IMR-90 (cell line): ENCODE measurements around the gene KLRF2. TPM values are rescaled to one million over a fixed set of nuclear protein-coding genes. Genes with fewer than 3 reads are reported as not detected.

ENCODE experiments used
- ATAC-seq: fragments of 200-7000 bp; cut with Tn5 transposase; 2 replicates; pipeline ENCODE4 v1.9.1; 2020; ENCODE audit warnings: low read depth, mild to moderate bottlenecking, moderate library complexity
- BruUV-seq: library from RNA; stranded (reverse); fragments of 400-500 nt; replicated peaks from 2 replicates; lab custom pipeline; 2021; lab: Mats Ljungman, UMichigan
- CTCF ChIA-PET: fragments of 300-600 bp; formaldehyde crosslinking; extraction: SDS; loops from one replicate; lab custom pipeline; 2021; ENCODE audit warnings: antibody characterized with exemption; lab: Yijun Ruan, JAX
- POLR2A ChIA-PET: fragments of 300-600 bp; sonication (Branson Sonifier 250); formaldehyde crosslinking; loops from one replicate; lab custom pipeline; 2022; ENCODE audit warnings: antibody characterized with exemption; ENCODE audit not compliant: unreplicated experiment; lab: Charles Lee
- DNase-seq: peaks from one replicate; pipeline ENCODE4 v3.0.0; 2013
- H2AFZ ChIP-seq: replicated peaks from 2 replicates; pipeline ENCODE3; 2013; ENCODE audit warnings: low read length, mild to moderate bottlenecking; ENCODE audit not compliant: poor library complexity
- H2AK5ac ChIP-seq: 2 replicates; pipeline ENCODE4 v1.6.1; 2013; ENCODE audit warnings: low read depth, low read length, inconsistent platforms
- H2AK9ac ChIP-seq: replicated peaks from 2 replicates; pipeline ENCODE3; 2013; ENCODE audit warnings: mild to moderate bottlenecking, low read depth, low read length, moderate library complexity; ENCODE audit not compliant: poor library complexity
- H2BK120ac ChIP-seq: 2 replicates; pipeline ENCODE4 v1.6.1; 2013; ENCODE audit warnings: low read depth, low read length, inconsistent platforms
- H2BK15ac ChIP-seq: 3 replicates; pipeline ENCODE4 v1.6.1; 2013; ENCODE audit warnings: low read depth, low read length, inconsistent platforms
- H2BK20ac ChIP-seq: 2 replicates; pipeline ENCODE4 v1.6.1; 2013; ENCODE audit warnings: low read depth, mild to moderate bottlenecking, inconsistent platforms, low read length, moderate library complexity
- H2BK5ac ChIP-seq: 2 replicates; pipeline ENCODE4 v1.6.1; 2013; ENCODE audit warnings: mild to moderate bottlenecking, low read depth, low read length, inconsistent platforms; ENCODE audit not compliant: poor library complexity, severe bottlenecking
- H3K14ac ChIP-seq: replicated peaks from 2 replicates; pipeline ENCODE4 v1.6.1; 2013; ENCODE audit warnings: low read depth, low read length, inconsistent platforms
- H3K18ac ChIP-seq: 2 replicates; pipeline ENCODE4 v1.6.1; 2013; ENCODE audit warnings: low read depth, low read length, control low read depth
- H3K23ac ChIP-seq: 2 replicates; pipeline ENCODE4 v1.6.1; 2013; ENCODE audit warnings: low read depth, low read length, inconsistent platforms
- H3K27ac ChIP-seq: 2 replicates; pipeline ENCODE4 v1.5.1; 2013; ENCODE audit warnings: mild to moderate bottlenecking, control low read depth, low read length; ENCODE audit not compliant: insufficient read depth
- H3K27me3 ChIP-seq: 2 replicates; pipeline ENCODE4 v1.6.1; 2013; ENCODE audit warnings: low read length; ENCODE audit not compliant: control insufficient read depth, insufficient read depth
- H3K36me3 ChIP-seq: 2 replicates; pipeline ENCODE4 v1.6.1; 2013; ENCODE audit warnings: low read length, mixed read lengths; ENCODE audit not compliant: control insufficient read depth, insufficient read depth
- H3K4ac ChIP-seq: 2 replicates; pipeline ENCODE4 v1.6.1; 2013; ENCODE audit warnings: low read depth, low read length, inconsistent platforms
- H3K4me1 ChIP-seq: 2 replicates; pipeline ENCODE4 v1.6.1; 2013; ENCODE audit warnings: low read length, mixed read lengths; ENCODE audit not compliant: control insufficient read depth, insufficient read depth
- H3K4me2 ChIP-seq: 2 replicates; pipeline ENCODE4 v1.6.1; 2013; ENCODE audit warnings: low read depth, mild to moderate bottlenecking, control low read depth, low read length, moderate library complexity
- H3K4me3 ChIP-seq: 2 replicates; pipeline ENCODE4 v1.5.1; 2013; ENCODE audit warnings: low read depth, mild to moderate bottlenecking, control low read depth, low read length, moderate library complexity; ENCODE audit not compliant: insufficient read depth
- H3K56ac ChIP-seq: 2 replicates; pipeline ENCODE4 v1.6.1; 2013; ENCODE audit warnings: low read length, inconsistent platforms; ENCODE audit not compliant: insufficient read depth; ENCODE audit errors: extremely low read depth
- H3K79me1 ChIP-seq, 2 experiments: 2 replicates each; pipeline ENCODE4 v1.6.1; 2013; ENCODE audit warnings: low read length in 2 of 2, inconsistent platforms in 1 of 2, low read depth in 1 of 2
- H3K9ac ChIP-seq: 2 replicates; pipeline ENCODE4 v1.6.1; 2013; ENCODE audit warnings: low read depth, low read length, control low read depth
- H3K9me1 ChIP-seq: 2 replicates; pipeline ENCODE4 v1.6.1; 2013; ENCODE audit warnings: low read length, inconsistent platforms; ENCODE audit not compliant: insufficient read depth
- H3K9me3 ChIP-seq: 2 replicates; pipeline ENCODE4 v1.6.1; 2013; ENCODE audit warnings: low read length; ENCODE audit not compliant: control insufficient read depth, insufficient read depth
- H4K20me1 ChIP-seq: 2 replicates; pipeline ENCODE4 v1.6.1; 2013; ENCODE audit warnings: low read length, inconsistent platforms; ENCODE audit not compliant: insufficient read depth
- H4K5ac ChIP-seq: 2 replicates; pipeline ENCODE4 v1.6.1; 2013; ENCODE audit warnings: mild to moderate bottlenecking, low read depth, low read length, control low read depth
- H4K8ac ChIP-seq, 2 experiments: 2 replicates each; pipeline ENCODE4 v1.6.1; 2013; ENCODE audit warnings: low read depth in 2 of 2, low read length in 2 of 2, control low read depth in 1 of 2, inconsistent platforms in 1 of 2
- H4K91ac ChIP-seq: 2 replicates; pipeline ENCODE4 v1.6.1; 2013; ENCODE audit warnings: low read depth, low read length, inconsistent platforms; ENCODE audit not compliant: insufficient read depth
- BHLHE40 ChIP-seq: fragments of 150-350 bp; IDR thresholded peaks from 2 replicates; pipeline ENCODE4 v1.6.1; 2016; ENCODE audit warnings: mild to moderate bottlenecking, low read depth, low read length
- CEBPB ChIP-seq: IDR thresholded peaks from 2 replicates; pipeline ENCODE4 v1.6.1; 2012; ENCODE audit warnings: low read depth, low read length, improper control_type of control experiment
- CHD1 ChIP-seq: IDR thresholded peaks from 2 replicates; pipeline ENCODE4 v1.6.1; 2012; ENCODE audit warnings: low read depth, low read length, improper control_type of control experiment
- CTCF ChIP-seq: conservative IDR thresholded peaks from 2 replicates; pipeline ENCODE4 v1.5.1; 2012; ENCODE audit warnings: mild to moderate bottlenecking, low read depth, low read length, improper control_type of control experiment
- ELK1 ChIP-seq: fragments of 150-350 bp; IDR thresholded peaks from 2 replicates; pipeline ENCODE4 v1.6.1; 2016; ENCODE audit warnings: low read depth, mild to moderate bottlenecking, low read length, moderate library complexity, borderline replicate concordance
- FOS ChIP-seq: fragments of 150-350 bp; IDR thresholded peaks from 2 replicates; pipeline ENCODE4 v1.6.1; 2016; ENCODE audit warnings: low read depth, low read length
- MAFK ChIP-seq: IDR thresholded peaks from 2 replicates; pipeline ENCODE4 v1.6.1; 2012; ENCODE audit warnings: low read depth, low read length, improper control_type of control experiment
- MAZ ChIP-seq: IDR thresholded peaks from 2 replicates; pipeline ENCODE4 v1.6.1; 2012; ENCODE audit warnings: low read depth, mild to moderate bottlenecking, low read length, improper control_type of control experiment, moderate library complexity, borderline replicate concordance
- MXI1 ChIP-seq: IDR thresholded peaks from 2 replicates; pipeline ENCODE4 v1.6.1; 2012; ENCODE audit warnings: low read depth, mild to moderate bottlenecking, low read length, moderate library complexity, borderline replicate concordance
- NFE2L2 ChIP-seq: fragments of 150-350 bp; IDR thresholded peaks from 2 replicates; pipeline ENCODE4 v1.6.1; 2016; ENCODE audit warnings: low read depth, mild to moderate bottlenecking, low read length
- POLR2A ChIP-seq: IDR thresholded peaks from 2 replicates; pipeline ENCODE4 v1.6.1; 2012; ENCODE audit warnings: mild to moderate bottlenecking, low read depth, low read length
- RAD21 ChIP-seq: IDR thresholded peaks from 2 replicates; pipeline ENCODE4 v1.6.1; 2012; ENCODE audit warnings: low read length, improper control_type of control experiment
- RCOR1 ChIP-seq: IDR thresholded peaks from 2 replicates; pipeline ENCODE4 v1.6.1; 2012; ENCODE audit warnings: mild to moderate bottlenecking, low read length, improper control_type of control experiment; ENCODE audit not compliant: insufficient replicate concordance
- RFX5 ChIP-seq: IDR thresholded peaks from 2 replicates; pipeline ENCODE4 v1.8.0; 2012; ENCODE audit warnings: low read depth, mild to moderate bottlenecking, low read length, moderate library complexity
- SMC3 ChIP-seq: fragments of 150-350 bp; IDR thresholded peaks from 2 replicates; pipeline ENCODE4 v1.6.1; 2016; ENCODE audit warnings: low read depth, mild to moderate bottlenecking, antibody characterized with exemption, low read length, moderate library complexity
- USF2 ChIP-seq: fragments of 150-350 bp; IDR thresholded peaks from 2 replicates; pipeline ENCODE4 v1.6.1; 2017; ENCODE audit warnings: mild to moderate bottlenecking, antibody characterized with exemption, low read length, low read depth
- WGBS, 2 experiments: methylation state at CpG; one replicate each; pipeline versions ENCODE4 v1.1.5 to v1.1.7; 2013; ENCODE audit warnings: missing lambda C conversion rate in 2 of 2; ENCODE audit not compliant: insufficient read length in 1 of 2; ENCODE audit errors: extremely low coverage in 2 of 2; 5-methylcytosine and 5-hydroxymethylcytosine counted together
- dilution Hi-C: fragments of 300-500 bp; cut with HindIII; formaldehyde crosslinking; loops from one replicate; pipeline ENCODE4 v1.14.3; 2018; ENCODE audit warnings: low sequenced_read_pairs; ENCODE audit not compliant: unreplicated experiment
- in situ Hi-C: fragments of 300-500 bp; cut with MboI; formaldehyde crosslinking; loops from 3 replicates; pipeline ENCODE4 v1.14.3; 2019; ENCODE audit warnings: low sequenced_read_pairs, inconsistent platforms, mixed read lengths
- intact Hi-C: fragments of 100-400 bp; cut with micrococcal nuclease; formaldehyde crosslinking; loops from 2 replicates; pipeline ENCODE4 v1.10.0; 2022
- polyA plus RNA-seq, 3 experiments: library from polyadenylated mRNA; depleted of rRNA; stranded (reverse); fragments of >200 nt; gene quantifications; 2 replicates each; pipeline ENCODE4 v1.2.3, GENCODE V29; 2012; ENCODE audit warnings: low replicate concordance in 1 of 3
- total RNA-seq: library from RNA; depleted of rRNA; stranded (reverse); fragments of >200 nt; gene quantifications from 2 replicates; pipeline ENCODE4 v1.2.3, GENCODE V29; 2012

Gene KLRF2
- total and polyA plus RNA-seq, 2 of the 4 experiments (the other 2 are of a cell fraction) = not detected

GRCh38 chr12:9831720-9832119 lies 49.6 kb upstream of the KLRF2 start:
- Histone ChIP-seq H3K9me1 (no peaks in the 10 kb centered on the region), H3K27ac (no peak overlapping the region), H3K36me3 (no peaks in the 10 kb centered on the region), H3K14ac (no peak overlapping the region), H2AFZ (no peak overlapping the region), H3K4me1 (no peaks in the 10 kb centered on the region), H3K18ac (no peak overlapping the region), H3K9ac (no peak overlapping the region), H3K79me1 (no peaks in the 10 kb centered on the region), H4K91ac (no peak overlapping the region), H2BK15ac (no peak overlapping the region), H3K23ac (no peak overlapping the region), H3K56ac (no peak overlapping the region), H2BK5ac (no peak overlapping the region), H3K4ac (no peak overlapping the region), H3K27me3 (no peaks in the 10 kb centered on the region), H2BK120ac (no peak overlapping the region), H4K8ac (no peak overlapping the region), H2AK5ac (no peak overlapping the region), H3K4me2 (no peak overlapping the region), H2BK20ac (no peak overlapping the region), H2AK9ac (no peak overlapping the region), H4K5ac (no peak overlapping the region), H3K4me3 (no peak overlapping the region), H3K9me3 (no peaks in the 10 kb centered on the region), H4K20me1 (no peaks in the 10 kb centered on the region)
- ChIA-PET POLR2A (no interaction called here), CTCF (interaction anchor here (0.6 kb wide), 1 partner anchor 511 kb away, joined by 4 read pairs; no protein-coding TSS in a partner anchor)
- DNase-seq = no peak
- WGBS, 2 experiments = no CpG with 5 or more reads among the region's 3 CpGs
- in situ Hi-C loops = no loop called here
- no peak for TF ChIP-seq NFE2L2
- no peak for TF ChIP-seq MXI1
- TF ChIP-seq SMC3 = no peak
- no peak for TF ChIP-seq CTCF
- TF ChIP-seq BHLHE40 = no peak
- no peak for TF ChIP-seq ELK1
- TF ChIP-seq POLR2A = no peak
- TF ChIP-seq FOS = no peak
- TF ChIP-seq CHD1 = no peak
- no peak for TF ChIP-seq USF2
- no peak for TF ChIP-seq MAZ
- no peak for TF ChIP-seq RCOR1
- no peak for TF ChIP-seq MAFK
- TF ChIP-seq RFX5 = no peak
- no peak for TF ChIP-seq CEBPB
- TF ChIP-seq RAD21 = no peak
- no TSS peak for BruUV-seq
- no peak for ATAC-seq
- dilution Hi-C loops = no loop called here
- intact Hi-C loops = no loop called here
